HG03460 (cell line): ENCODE data around the gene HSD17B10.
"Not testable (repeated sequence)": the region's sequence is repeated elsewhere in the genome, so short reads cannot be mapped to it uniquely, and the experiment has no call there.

Source experiments
- ATAC-seq: cut with Tn5 transposase; IDR thresholded peaks from one replicate; pipeline ENCODE4 v1.9.1; 2021; ENCODE audit not compliant: unreplicated experiment

The HSD17B10 gene

DNA sequence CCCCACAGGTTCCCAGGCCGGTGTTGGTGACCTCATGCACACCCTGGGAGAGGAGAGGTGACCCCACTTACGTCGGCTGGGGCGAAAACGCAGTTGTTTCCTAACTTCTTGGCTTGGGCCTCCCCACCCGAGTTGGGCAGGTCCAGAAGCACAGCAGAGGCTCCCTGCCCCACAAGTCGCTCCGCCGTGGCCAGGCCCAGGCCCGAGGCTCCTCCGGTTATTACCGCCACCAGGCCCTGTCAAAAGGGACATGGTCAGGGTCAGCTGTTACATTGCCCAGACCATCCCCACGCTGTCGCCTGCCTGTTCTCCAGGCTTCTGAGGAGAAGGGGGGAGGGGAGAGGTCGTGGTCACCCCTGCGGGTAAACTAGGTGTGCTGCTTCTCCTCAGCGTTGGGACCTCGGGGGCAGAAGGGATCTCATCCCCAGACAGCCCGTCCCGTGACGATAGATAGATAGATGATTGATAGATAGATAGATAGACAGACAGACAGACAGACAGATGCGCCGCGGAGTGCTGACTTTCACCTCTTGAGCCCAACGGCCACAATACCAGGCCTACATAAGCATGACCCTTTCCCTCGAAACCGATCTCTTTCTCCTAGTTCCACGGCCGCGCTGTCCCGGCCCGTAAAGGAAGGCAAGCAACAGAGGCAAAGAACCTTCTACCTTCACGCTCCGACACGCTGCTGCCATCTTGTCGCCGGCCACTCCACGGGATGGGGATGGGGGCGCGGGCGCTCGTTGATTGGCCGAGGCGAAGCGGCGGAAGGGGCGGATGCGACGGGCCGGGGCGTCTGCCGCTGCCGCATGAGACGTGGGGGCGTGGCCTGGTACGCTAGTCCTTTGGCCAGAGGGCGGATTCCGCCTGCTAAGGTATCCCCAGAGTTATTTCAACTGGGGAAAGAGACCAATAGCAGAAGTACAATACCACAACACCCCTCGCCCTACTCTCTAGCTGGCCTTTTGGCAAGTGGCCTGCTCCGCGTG lies at the start of gene HSD17B10:
Gene HSD17B10 (minus strand): TSS at position 720 of the 989 bp plus-strand sequence. CDS start 25 bp downstream, at position 695.
- ATAC-seq, result peak; percentile 93

GRCh38 chrX:53483416-53483815 lies 49.2 kb upstream of the HSD17B10 start:
- ATAC-seq, result no peak

DNA sequence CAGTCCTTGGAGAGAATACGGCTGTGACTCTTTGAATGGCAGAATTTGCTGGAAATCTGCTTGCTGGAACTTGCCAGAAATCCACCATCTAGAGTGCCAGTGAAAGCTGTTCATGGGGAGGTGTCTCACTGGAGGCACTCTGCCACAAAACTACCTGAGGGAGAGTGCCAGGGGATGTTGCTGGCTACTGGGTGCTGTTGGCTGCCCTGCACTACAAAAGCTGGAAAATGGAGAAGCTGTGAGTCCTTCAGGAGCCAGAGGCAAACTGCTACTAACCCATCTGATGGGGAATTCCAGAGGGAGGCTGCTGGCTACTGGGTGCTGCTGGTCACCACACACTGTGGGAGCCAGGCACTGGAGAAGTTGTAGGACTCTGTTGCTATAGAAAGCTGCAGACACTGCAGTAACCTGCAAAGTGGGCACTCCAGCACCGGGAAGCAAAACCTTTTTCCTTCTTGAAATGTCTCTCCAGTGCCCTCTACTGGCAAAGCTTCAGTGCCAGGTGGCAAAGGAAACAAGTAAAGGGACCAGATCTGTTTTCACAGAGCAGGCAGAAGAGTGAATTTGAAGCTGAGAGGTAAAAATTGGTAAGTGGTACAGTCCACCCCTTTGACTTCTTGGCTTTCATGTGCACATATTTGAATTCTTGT lies 47.8 kb upstream of the HSD17B10 start:
- no peak for ATAC-seq

- no peak for ATAC-seq
These were observed 46.9 kb upstream of the HSD17B10 start for GRCh38 chrX:53481093-53481492.

- no peak for ATAC-seq
These were observed 45.1 kb upstream of the HSD17B10 start for GRCh38 chrX:53479301-53479700.

DNA sequence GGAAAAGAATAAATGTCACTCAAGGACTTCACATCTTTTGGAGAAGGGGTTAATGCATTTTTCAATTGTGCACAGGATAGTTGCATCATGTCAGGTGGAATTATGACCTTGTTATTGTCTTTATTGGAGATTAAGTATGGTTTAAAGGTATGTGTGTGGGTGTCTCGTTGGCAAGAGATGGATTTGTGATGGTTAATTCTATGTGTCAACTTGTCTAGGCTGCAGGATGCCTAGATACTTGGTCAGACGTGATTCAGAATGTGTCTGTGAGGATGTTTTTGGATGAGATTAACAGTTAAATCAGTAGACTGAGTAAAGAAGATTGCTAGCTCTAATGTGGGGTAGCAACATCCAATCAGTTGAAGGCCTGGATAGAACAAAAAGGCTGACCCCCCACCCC lies 42.2 kb upstream of the HSD17B10 start:
- no peak for ATAC-seq

- no peak for ATAC-seq
These were observed 40.5 kb upstream of the HSD17B10 start for GRCh38 chrX:53474707-53475106.

- no peak for ATAC-seq
These were observed 37.2 kb upstream of the HSD17B10 start for GRCh38 chrX:53471346-53471745.

DNA sequence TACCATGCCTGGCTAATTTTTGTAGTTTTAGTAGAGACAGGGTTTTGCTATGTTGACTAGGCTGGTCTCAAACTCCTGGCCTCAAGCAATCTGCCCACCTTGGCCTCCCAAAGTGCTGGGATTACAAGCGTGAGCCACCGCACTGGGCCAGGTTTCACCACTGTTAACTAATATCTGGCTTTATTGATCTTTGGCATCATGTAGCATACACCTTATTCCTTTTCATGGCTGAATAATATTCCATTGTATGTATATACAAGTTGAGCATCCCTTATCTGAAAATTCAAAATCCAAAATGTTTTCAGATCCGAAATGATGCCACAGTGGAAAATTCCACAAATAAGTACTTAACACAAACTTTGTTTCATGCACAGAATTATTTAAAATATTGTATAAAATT lies 34.5 kb upstream of the HSD17B10 start:
- ATAC-seq, result not testable (repeated sequence)

- ATAC-seq, result no peak
These were observed 23.9 kb upstream of the HSD17B10 start for GRCh38 chrX:53458082-53458481.

DNA sequence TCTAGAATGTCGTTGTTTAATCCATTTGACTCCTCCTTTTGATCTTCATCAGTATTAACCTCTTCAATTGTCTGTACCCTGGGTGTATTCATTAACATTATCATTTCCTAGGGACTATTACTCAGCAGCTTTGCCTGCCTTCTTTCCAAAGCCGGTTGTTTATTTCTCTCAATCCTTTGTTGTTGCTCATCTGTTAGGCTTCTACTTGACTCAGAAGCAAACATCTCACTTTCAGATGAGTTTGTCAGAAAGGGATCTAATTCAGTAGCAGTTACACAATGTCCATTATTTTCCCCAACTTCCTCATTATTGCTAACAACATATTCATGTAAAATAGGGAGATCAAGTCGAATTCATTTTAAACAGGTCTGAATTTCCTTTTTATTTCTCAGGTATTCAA lies 22.1 kb upstream of the HSD17B10 start:
- ATAC-seq, result no peak

- no peak for ATAC-seq
These were observed 18.6 kb upstream of the HSD17B10 start for GRCh38 chrX:53452812-53453211.

- no peak for ATAC-seq
These were observed 15.5 kb upstream of the HSD17B10 start for GRCh38 chrX:53449632-53450031.

GRCh38 chrX:53447441-53447840 lies 13.3 kb upstream of the HSD17B10 start:
- ATAC-seq, result no peak

GRCh38 chrX:53445977-53446376 lies 11.8 kb upstream of the HSD17B10 start:
- no peak for ATAC-seq

DNA sequence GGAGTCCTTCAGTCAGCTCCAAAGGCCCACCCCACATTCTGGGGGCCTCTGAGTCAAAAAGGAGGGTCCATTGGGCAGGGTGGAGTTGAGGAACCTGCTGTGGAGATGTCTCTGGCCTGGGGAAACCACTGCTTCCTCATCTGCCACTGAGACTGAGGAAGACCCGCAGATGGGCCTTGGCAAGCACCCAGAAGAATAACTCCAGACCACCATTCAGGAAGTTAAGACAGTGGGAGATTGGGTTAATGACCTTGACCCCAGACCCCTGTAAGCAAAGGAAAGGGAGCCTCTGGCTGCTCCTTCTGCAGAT lies 8.1 kb upstream of the HSD17B10 start:
- ATAC-seq, result no peak

- peak; percentile 72 for ATAC-seq
These were observed 7.6 kb upstream of the HSD17B10 start for GRCh38 chrX:53441531-53442321.

DNA sequence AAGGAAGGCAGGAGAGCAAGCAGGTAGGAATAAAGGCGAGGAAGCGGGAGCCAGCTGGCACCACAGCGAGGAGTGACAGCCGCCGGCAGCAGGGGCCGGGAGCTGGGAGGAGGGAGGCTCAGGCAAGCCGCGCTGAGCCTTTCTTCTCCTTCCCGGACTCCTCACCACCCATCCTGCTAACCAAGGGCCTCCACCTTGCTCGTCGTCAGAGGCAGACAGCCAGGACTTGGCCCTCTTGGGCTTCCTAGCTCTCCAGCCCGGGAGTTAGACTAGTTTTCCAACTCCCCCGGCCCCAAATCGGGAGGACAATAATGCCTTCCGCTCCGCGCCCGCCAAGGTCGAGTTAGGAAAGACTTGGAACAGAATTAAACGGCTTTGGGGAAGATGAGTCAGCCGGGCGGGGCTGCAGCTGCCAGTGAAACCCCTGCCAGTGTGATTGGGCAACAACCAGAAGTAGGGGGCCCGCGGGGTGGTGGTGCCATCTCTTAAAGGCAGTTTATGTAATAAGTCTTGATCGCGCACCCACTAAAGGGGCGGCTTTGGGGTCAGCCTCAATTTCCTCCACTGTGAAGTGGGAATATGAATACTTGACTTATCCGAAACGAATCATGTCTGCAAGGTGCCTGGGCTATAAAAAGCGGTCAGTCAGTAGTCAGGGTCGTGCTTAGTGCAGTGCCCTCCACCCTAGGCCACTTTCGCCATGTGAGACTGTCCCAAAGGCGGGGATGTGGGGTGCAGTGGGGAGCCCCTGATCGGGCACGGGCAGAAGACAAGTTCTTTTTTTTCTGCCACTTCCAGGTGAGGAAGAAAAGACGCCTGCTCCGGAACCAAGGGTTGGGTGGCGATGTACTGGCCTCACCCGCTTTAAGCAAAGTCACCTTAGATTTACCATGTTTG lies 6.7 kb upstream of the HSD17B10 start:
- no peak for ATAC-seq

DNA sequence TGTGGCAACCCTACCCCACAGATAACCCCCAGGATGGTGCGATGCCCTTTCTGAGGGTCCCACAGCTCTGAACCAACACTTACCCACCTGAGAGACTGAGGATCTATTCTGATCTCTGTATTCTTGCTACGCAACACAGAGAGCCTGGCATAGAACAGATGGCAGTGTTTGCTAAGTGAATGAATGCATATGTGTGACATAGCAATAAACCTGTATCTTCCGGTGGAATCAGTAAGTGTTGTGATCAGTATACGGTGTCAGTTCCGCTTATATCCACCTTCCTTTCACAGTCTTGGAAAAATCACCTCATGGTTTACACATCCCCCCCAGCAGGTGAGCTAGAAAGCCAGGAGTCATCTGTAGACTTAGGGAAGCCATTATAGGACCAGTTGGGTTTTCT lies 5.9 kb upstream of the HSD17B10 start:
- no peak for ATAC-seq

DNA sequence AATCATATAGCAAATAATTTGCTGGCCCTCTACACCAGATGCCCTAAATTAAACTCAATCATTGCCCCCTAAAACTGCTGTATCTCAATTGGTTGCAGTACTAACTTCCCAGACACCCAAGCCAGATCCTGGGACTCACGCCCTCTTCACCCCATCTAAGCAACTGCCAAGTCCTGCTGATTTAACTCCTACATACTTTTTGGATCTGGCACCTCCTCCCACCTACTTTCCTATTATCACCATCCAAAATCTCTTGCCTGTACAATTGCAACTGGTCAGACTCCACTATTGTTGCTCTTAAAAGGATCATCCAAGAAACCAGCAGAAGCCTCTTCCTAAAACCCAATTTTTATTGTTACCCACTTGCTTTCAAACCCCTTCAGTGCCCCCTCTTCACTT lies 4.7 kb upstream of the HSD17B10 start:
- no peak for ATAC-seq
